Activated CD8-positive, alpha-beta memory T cell treated with anti-CD3 and anti-CD28 coated beads, Interleukin-2, amount 50 U/mL, for 24 hours (primary cell): ENCODE results near the gene MARS1.
"Not testable (repeated sequence)": the region's sequence is repeated elsewhere in the genome, so short reads cannot be mapped to it uniquely, and the experiment has no call there.

Experiments
- DNase-seq: peaks from one replicate; pipeline ENCODE4 v3.0.0-alpha.2; 2020; ENCODE audit errors: extremely low read depth

Gene MARS1

GRCh38 chr12:57517718-57518117 is 29.9 kb downstream of the MARS1 start:
- DNase-seq: not testable (repeated sequence)

DNA sequence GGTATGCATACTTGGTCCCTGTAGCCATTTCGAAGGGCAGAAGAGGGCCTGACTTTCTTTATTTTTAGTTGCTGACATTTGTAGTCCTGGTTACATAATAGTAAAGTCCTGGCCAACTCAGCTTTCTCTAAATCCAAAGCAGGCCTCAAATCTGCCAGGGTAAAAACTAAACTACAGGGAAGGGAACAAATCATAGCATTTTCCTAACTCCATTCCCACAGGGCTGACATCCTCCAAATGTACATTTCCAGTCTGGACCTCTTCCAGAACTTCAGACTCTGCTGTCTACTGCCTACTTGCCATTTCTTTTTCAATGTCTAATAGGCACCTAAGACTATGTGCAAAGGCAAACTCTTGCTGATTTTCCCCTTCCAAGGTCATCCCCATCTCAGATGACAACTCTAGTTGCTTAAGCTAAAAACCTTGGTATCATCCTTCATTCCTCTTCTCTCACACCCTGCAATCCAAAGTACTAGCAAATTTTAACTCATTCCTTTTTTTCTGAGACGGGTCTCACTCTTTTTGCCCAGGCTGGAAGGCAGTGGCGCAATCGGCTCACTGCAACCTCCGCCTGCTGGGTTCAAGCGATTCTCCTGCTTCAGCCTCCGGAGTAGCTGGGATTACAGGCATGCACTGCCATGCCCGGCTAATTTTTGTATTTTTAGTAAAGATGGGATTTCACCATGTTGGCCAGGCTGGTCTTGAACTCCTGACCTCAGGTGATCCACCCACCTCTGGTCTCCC is 30.5 kb downstream of the MARS1 start:
- no peak for DNase-seq

GRCh38 chr12:57518920-57519795 is 31.3 kb downstream of the MARS1 start:
- no peak for DNase-seq

DNA sequence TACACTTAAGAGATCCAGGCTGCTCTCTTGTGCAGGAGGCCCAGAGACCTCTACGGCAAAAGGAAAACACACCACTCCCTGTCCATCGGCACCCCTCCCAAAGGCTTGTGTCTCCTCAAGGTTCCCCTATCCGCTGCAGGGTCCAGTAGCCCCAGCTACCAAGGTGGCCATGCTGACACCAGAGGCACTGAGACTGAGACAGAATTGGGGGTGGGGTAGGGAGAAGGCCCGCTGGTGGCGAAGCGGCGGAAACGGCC is 31.9 kb downstream of the MARS1 start:
- DNase-seq: no peak

DNA sequence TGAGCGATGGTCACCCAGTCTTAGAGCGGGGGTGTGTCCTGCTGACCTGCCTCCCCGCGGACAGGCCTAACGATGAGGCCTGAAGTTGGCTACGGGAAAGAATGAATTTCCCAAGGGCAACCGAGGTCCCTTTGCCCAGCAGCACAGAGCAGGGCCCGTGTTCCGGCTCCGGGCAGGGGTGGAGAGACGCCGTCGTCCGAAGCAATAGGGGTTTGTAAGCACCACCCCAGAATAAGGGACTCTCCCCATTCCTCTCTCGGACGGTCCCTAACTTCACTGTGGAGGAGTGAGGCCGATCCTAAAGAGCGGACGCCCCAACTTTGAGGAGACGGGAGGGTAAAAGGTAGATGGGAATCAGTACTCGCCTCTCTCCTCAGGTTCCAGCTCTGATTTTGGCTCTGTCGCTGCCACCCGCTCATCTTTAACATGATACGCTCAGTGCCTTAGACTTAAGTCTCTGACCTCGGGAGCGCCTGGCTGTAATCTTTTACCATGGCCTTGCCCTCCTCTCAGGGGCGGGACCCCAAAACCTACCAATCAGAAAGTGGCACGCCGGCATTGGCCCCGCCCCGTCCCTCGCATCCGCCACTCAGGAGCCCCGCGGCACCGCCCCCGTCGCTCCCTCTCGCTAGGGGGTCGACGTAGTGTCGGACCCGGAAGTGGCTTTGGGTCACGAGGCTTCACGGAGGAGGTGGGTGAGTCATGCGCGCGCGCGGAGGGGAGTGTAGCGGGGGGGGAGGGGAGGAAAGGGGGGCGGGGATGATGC is 32.4 kb downstream of the MARS1 start, which contains the start of gene DDIT3:
Gene DDIT3, minus strand, starts transcription at position 462 of the 766 bp plus-strand sequence. CDS start 3,108 bp downstream, outside the sequence.
- DNase-seq: peak; percentile 98

DNA sequence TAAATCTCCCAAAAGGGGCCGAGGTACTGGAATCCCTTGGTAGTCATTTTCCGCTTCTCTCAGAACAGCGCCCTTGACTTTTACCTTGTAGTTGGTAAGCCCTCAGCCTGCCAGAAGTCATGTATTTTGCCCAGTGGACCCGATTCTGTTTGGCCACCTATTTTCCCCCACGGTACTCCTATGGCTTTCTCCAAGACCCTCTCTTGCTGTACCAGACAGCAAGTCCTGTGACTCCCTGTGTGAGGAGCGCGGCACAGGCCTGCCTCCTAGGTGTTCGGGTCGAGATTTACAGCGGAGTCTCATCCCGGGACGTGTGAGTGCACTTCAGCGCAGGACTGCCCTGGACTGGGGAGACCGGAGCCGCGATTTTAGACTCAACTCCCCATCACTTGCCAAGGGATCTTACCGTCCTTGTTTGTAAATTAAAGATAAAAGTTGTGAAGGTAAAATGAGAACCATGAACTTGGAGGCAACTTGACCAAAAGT is 33.7 kb downstream of the MARS1 start:
- DNase-seq: no peak

GRCh38 chr12:57522011-57522886 is 34.4 kb downstream of the MARS1 start, which contains the start of gene MBD6:
Gene MBD6, plus strand, starts transcription at chr12:57522824. Its CDS starts 1,480 bp downstream, at chr12:57524304.
- peak; percentile 61 for DNase-seq

GRCh38 chr12:57522887-57523705 is 35.2 kb downstream of the MARS1 start:
- no peak for DNase-seq

- no peak for DNase-seq
Observed at GRCh38 chr12:57523706-57524614, 36.1 kb downstream of the MARS1 start.

- DNase-seq: no peak
Observed at GRCh38 chr12:57524814-57525614, 37.1 kb downstream of the MARS1 start.

- DNase-seq: no peak
Observed at GRCh38 chr12:57525615-57526383, 37.9 kb downstream of the MARS1 start.

- DNase-seq: no peak
Observed at GRCh38 chr12:57526477-57527126, 38.7 kb downstream of the MARS1 start.

- DNase-seq: no peak
Observed at GRCh38 chr12:57527184-57527583, 39.3 kb downstream of the MARS1 start.

DNA sequence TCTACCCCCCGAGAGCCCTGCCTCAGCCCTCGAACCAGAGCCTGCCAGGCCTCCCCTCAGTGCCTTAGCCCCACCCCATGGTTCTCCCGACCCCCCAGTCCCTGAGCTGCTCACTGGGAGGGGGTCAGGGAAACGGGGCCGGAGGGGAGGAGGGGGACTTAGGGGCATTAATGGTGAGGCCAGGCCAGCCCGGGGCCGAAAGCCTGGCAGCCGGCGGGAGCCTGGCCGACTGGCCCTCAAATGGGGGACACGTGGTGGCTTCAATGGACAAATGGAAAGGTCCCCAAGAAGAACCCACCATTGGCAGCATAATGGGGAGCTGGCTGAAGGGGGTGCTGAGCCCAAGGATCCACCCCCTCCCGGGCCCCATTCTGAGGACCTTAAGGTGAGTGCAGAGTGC is 40.3 kb downstream of the MARS1 start:
- no peak for DNase-seq

DNA sequence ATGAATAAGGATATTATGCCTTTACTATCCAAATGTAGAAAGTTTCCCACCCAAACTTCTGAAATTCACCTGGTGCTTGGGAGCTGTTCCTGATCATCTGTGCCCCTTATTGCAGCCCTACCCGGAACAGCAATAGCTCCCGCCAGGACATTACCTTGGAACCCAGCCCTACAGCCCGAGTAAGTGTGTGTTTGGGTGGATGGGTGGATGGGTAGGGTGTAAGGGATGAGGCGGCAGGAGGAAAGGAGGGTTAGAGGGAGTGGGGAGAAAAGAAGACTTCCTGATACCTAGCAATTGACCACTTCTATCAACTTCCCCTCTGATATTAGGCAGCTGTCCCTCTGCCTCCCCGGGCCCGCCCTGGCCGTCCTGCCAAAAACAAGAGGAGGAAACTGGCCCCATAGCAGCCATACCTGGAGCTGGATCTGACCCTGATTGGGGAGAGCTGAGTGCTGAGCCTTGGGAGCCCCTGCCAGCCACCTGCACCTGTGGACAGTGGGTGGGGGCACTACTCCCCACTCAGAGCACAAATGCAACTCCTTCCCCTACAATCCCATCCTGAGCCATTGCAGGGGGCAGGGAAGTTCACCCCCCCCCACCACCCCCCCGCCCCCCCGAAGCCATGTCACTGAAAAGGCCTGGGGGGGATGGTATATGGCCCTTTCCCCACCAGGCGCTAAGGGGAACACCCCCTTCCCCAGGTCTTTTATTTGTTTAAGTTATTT is 41.1 kb downstream of the MARS1 start:
- DNase-seq: no peak

DNA sequence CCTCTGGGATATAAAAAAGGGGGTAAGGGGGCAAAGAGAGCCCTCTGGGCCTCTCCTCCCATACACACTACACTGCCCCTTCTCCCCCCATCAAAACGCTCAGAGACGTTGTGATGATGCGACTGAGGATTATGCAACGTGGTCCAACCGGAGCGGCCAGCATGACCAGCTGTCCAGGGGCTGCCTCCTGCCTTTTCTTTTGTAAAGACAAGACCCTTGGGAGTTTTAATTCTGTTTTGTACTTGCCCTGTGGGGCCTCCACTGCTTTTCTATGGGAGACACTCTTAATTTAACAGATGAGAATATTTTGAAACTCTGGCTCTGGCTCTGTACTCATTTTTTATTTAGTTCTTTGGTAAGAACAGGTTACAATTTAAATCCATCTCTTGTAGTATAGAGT is 42.0 kb downstream of the MARS1 start:
- no peak for DNase-seq
